IMR-90 (cell line): Measurements from ENCODE around the gene ACHE. TPM values are rescaled to one million over a fixed set of nuclear protein-coding genes. Genes with fewer than 3 reads are reported as not detected.
A peak's percentile ranks its signal among the peaks of the same experiment; 100 is the strongest.

ENCODE experiments used
- ATAC-seq: fragments of 200-7000 bp; cut with Tn5 transposase; 2 replicates; pipeline ENCODE4 v1.9.1; 2020; ENCODE audit warnings: low read depth, mild to moderate bottlenecking, moderate library complexity
- BruUV-seq: library from RNA; stranded (reverse); fragments of 400-500 nt; replicated peaks from 2 replicates; lab custom pipeline; 2021; lab: Mats Ljungman, UMichigan
- CTCF ChIA-PET: fragments of 300-600 bp; formaldehyde crosslinking; extraction: SDS; loops from one replicate; lab custom pipeline; 2021; ENCODE audit warnings: antibody characterized with exemption; lab: Yijun Ruan, JAX
- POLR2A ChIA-PET: fragments of 300-600 bp; sonication (Branson Sonifier 250); formaldehyde crosslinking; loops from one replicate; lab custom pipeline; 2022; ENCODE audit warnings: antibody characterized with exemption; ENCODE audit not compliant: unreplicated experiment; lab: Charles Lee
- DNase-seq: peaks from one replicate; pipeline ENCODE4 v3.0.0; 2013
- H2AFZ ChIP-seq: replicated peaks from 2 replicates; pipeline ENCODE3; 2013; ENCODE audit warnings: low read length, mild to moderate bottlenecking; ENCODE audit not compliant: poor library complexity
- H2AK5ac ChIP-seq: 2 replicates; pipeline ENCODE4 v1.6.1; 2013; ENCODE audit warnings: low read depth, low read length, inconsistent platforms
- H2AK9ac ChIP-seq: replicated peaks from 2 replicates; pipeline ENCODE3; 2013; ENCODE audit warnings: mild to moderate bottlenecking, low read depth, low read length, moderate library complexity; ENCODE audit not compliant: poor library complexity
- H2BK120ac ChIP-seq: 2 replicates; pipeline ENCODE4 v1.6.1; 2013; ENCODE audit warnings: low read depth, low read length, inconsistent platforms
- H2BK15ac ChIP-seq: 3 replicates; pipeline ENCODE4 v1.6.1; 2013; ENCODE audit warnings: low read depth, low read length, inconsistent platforms
- H2BK20ac ChIP-seq: 2 replicates; pipeline ENCODE4 v1.6.1; 2013; ENCODE audit warnings: low read depth, mild to moderate bottlenecking, inconsistent platforms, low read length, moderate library complexity
- H2BK5ac ChIP-seq: 2 replicates; pipeline ENCODE4 v1.6.1; 2013; ENCODE audit warnings: mild to moderate bottlenecking, low read depth, low read length, inconsistent platforms; ENCODE audit not compliant: poor library complexity, severe bottlenecking
- H3K14ac ChIP-seq: replicated peaks from 2 replicates; pipeline ENCODE4 v1.6.1; 2013; ENCODE audit warnings: low read depth, low read length, inconsistent platforms
- H3K18ac ChIP-seq: 2 replicates; pipeline ENCODE4 v1.6.1; 2013; ENCODE audit warnings: low read depth, low read length, control low read depth
- H3K23ac ChIP-seq: 2 replicates; pipeline ENCODE4 v1.6.1; 2013; ENCODE audit warnings: low read depth, low read length, inconsistent platforms
- H3K27ac ChIP-seq: 2 replicates; pipeline ENCODE4 v1.5.1; 2013; ENCODE audit warnings: mild to moderate bottlenecking, control low read depth, low read length; ENCODE audit not compliant: insufficient read depth
- H3K27me3 ChIP-seq: 2 replicates; pipeline ENCODE4 v1.6.1; 2013; ENCODE audit warnings: low read length; ENCODE audit not compliant: control insufficient read depth, insufficient read depth
- H3K36me3 ChIP-seq: 2 replicates; pipeline ENCODE4 v1.6.1; 2013; ENCODE audit warnings: low read length, mixed read lengths; ENCODE audit not compliant: control insufficient read depth, insufficient read depth
- H3K4ac ChIP-seq: 2 replicates; pipeline ENCODE4 v1.6.1; 2013; ENCODE audit warnings: low read depth, low read length, inconsistent platforms
- H3K4me1 ChIP-seq: 2 replicates; pipeline ENCODE4 v1.6.1; 2013; ENCODE audit warnings: low read length, mixed read lengths; ENCODE audit not compliant: control insufficient read depth, insufficient read depth
- H3K4me2 ChIP-seq: 2 replicates; pipeline ENCODE4 v1.6.1; 2013; ENCODE audit warnings: low read depth, mild to moderate bottlenecking, control low read depth, low read length, moderate library complexity
- H3K4me3 ChIP-seq: 2 replicates; pipeline ENCODE4 v1.5.1; 2013; ENCODE audit warnings: low read depth, mild to moderate bottlenecking, control low read depth, low read length, moderate library complexity; ENCODE audit not compliant: insufficient read depth
- H3K56ac ChIP-seq: 2 replicates; pipeline ENCODE4 v1.6.1; 2013; ENCODE audit warnings: low read length, inconsistent platforms; ENCODE audit not compliant: insufficient read depth; ENCODE audit errors: extremely low read depth
- H3K79me1 ChIP-seq, 2 experiments: 2 replicates each; pipeline ENCODE4 v1.6.1; 2013; ENCODE audit warnings: low read length in 2 of 2, inconsistent platforms in 1 of 2, low read depth in 1 of 2
- H3K9ac ChIP-seq: 2 replicates; pipeline ENCODE4 v1.6.1; 2013; ENCODE audit warnings: low read depth, low read length, control low read depth
- H3K9me1 ChIP-seq: 2 replicates; pipeline ENCODE4 v1.6.1; 2013; ENCODE audit warnings: low read length, inconsistent platforms; ENCODE audit not compliant: insufficient read depth
- H3K9me3 ChIP-seq: 2 replicates; pipeline ENCODE4 v1.6.1; 2013; ENCODE audit warnings: low read length; ENCODE audit not compliant: control insufficient read depth, insufficient read depth
- H4K20me1 ChIP-seq: 2 replicates; pipeline ENCODE4 v1.6.1; 2013; ENCODE audit warnings: low read length, inconsistent platforms; ENCODE audit not compliant: insufficient read depth
- H4K5ac ChIP-seq: 2 replicates; pipeline ENCODE4 v1.6.1; 2013; ENCODE audit warnings: mild to moderate bottlenecking, low read depth, low read length, control low read depth
- H4K8ac ChIP-seq, 2 experiments: 2 replicates each; pipeline ENCODE4 v1.6.1; 2013; ENCODE audit warnings: low read depth in 2 of 2, low read length in 2 of 2, control low read depth in 1 of 2, inconsistent platforms in 1 of 2
- H4K91ac ChIP-seq: 2 replicates; pipeline ENCODE4 v1.6.1; 2013; ENCODE audit warnings: low read depth, low read length, inconsistent platforms; ENCODE audit not compliant: insufficient read depth
- CEBPB ChIP-seq: IDR thresholded peaks from 2 replicates; pipeline ENCODE4 v1.6.1; 2012; ENCODE audit warnings: low read depth, low read length, improper control_type of control experiment
- CTCF ChIP-seq: conservative IDR thresholded peaks from 2 replicates; pipeline ENCODE4 v1.5.1; 2012; ENCODE audit warnings: mild to moderate bottlenecking, low read depth, low read length, improper control_type of control experiment
- FOS ChIP-seq: fragments of 150-350 bp; IDR thresholded peaks from 2 replicates; pipeline ENCODE4 v1.6.1; 2016; ENCODE audit warnings: low read depth, low read length
- MAFK ChIP-seq: IDR thresholded peaks from 2 replicates; pipeline ENCODE4 v1.6.1; 2012; ENCODE audit warnings: low read depth, low read length, improper control_type of control experiment
- MXI1 ChIP-seq: IDR thresholded peaks from 2 replicates; pipeline ENCODE4 v1.6.1; 2012; ENCODE audit warnings: low read depth, mild to moderate bottlenecking, low read length, moderate library complexity, borderline replicate concordance
- POLR2A ChIP-seq: IDR thresholded peaks from 2 replicates; pipeline ENCODE4 v1.6.1; 2012; ENCODE audit warnings: mild to moderate bottlenecking, low read depth, low read length
- RCOR1 ChIP-seq: IDR thresholded peaks from 2 replicates; pipeline ENCODE4 v1.6.1; 2012; ENCODE audit warnings: mild to moderate bottlenecking, low read length, improper control_type of control experiment; ENCODE audit not compliant: insufficient replicate concordance
- SMC3 ChIP-seq: fragments of 150-350 bp; IDR thresholded peaks from 2 replicates; pipeline ENCODE4 v1.6.1; 2016; ENCODE audit warnings: low read depth, mild to moderate bottlenecking, antibody characterized with exemption, low read length, moderate library complexity
- WGBS, 2 experiments: methylation state at CpG; one replicate each; pipeline versions ENCODE4 v1.1.5 to v1.1.7; 2013; ENCODE audit warnings: missing lambda C conversion rate in 2 of 2; ENCODE audit not compliant: insufficient read length in 1 of 2; ENCODE audit errors: extremely low coverage in 2 of 2; 5-methylcytosine and 5-hydroxymethylcytosine counted together
- dilution Hi-C: fragments of 300-500 bp; cut with HindIII; formaldehyde crosslinking; loops from one replicate; pipeline ENCODE4 v1.14.3; 2018; ENCODE audit warnings: low sequenced_read_pairs; ENCODE audit not compliant: unreplicated experiment
- in situ Hi-C: fragments of 300-500 bp; cut with MboI; formaldehyde crosslinking; loops from 3 replicates; pipeline ENCODE4 v1.14.3; 2019; ENCODE audit warnings: low sequenced_read_pairs, inconsistent platforms, mixed read lengths
- intact Hi-C: fragments of 100-400 bp; cut with micrococcal nuclease; formaldehyde crosslinking; loops from 2 replicates; pipeline ENCODE4 v1.10.0; 2022
- polyA plus RNA-seq, 3 experiments: library from polyadenylated mRNA; depleted of rRNA; stranded (reverse); fragments of >200 nt; gene quantifications; 2 replicates each; pipeline ENCODE4 v1.2.3, GENCODE V29; 2012; ENCODE audit warnings: low replicate concordance in 1 of 3
- total RNA-seq: library from RNA; depleted of rRNA; stranded (reverse); fragments of >200 nt; gene quantifications from 2 replicates; pipeline ENCODE4 v1.2.3, GENCODE V29; 2012

Gene ACHE
- total and polyA plus RNA-seq, 2 of the 4 experiments (the other 2 are of a cell fraction) = 0.41 TPM; not detected in 1

DNA sequence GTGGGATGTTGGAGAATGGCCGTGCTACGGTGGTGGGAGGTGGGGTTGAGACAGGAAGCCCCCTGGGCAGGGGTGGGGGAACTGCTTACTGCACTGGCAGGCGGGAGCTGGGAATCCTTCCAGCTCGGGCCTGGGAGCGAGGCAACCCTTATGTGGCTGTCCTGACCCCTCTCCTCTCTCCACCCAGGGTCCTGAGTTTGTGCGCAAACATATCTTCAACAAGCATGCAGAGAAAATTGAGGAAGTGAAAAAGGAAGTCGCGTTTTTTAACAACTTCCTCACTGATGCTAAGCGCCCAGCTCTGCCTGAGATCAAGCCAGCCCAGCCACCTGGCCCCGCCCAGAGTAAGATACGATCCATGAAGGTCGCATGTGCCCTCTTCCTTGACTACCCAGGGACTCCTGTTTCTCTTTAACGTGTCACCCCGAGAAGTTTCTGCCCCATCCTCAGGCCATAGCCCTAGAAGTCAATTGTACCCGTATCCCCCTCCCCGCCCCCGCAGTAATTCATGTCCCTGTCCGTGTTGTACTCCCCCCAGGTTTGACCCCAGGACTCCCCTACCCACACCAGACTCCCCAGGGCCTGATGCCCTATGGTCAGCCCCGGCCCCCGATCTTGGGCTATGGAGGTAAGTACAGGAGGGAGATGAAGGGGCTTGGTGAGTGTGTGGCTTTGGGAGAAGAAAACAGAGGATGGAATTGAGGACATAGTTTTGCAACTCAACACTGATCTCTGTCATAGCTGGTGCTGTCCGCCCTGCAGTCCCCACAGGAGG, 8.0 kb downstream of the ACHE start:
- Histone ChIP-seq H2AK5ac (no peak overlapping the region), H3K4me3 (no peak overlapping the region), H3K27me3 (no peaks in the 10 kb centered on the region), H2AK9ac (no peak overlapping the region), H3K36me3 (peaks cover 58% of the 10 kb centered on the region), H4K8ac (no peak overlapping the region), H3K23ac (no peak overlapping the region), H2BK120ac (no peak overlapping the region), H3K9me1 (peaks cover 3% of the 10 kb centered on the region; the same call in 1 of the 2 replicates), H3K9me3 (no peaks in the 10 kb centered on the region), H4K20me1 (peaks cover 15% of the 10 kb centered on the region; the same call in 1 of the 2 replicates), H2AFZ (no peak overlapping the region), H3K56ac (no peak overlapping the region), H3K9ac (no peak overlapping the region), H3K4ac (no peak overlapping the region), H3K79me1 (peaks cover 25 to 54% of the 10 kb centered on the region in 2 experiments), H4K5ac (no peak overlapping the region), H2BK5ac (no peak overlapping the region), H2BK15ac (no peak overlapping the region), H3K18ac (no peak overlapping the region), H2BK20ac (no peak overlapping the region), H3K4me1 (peaks cover 16% of the 10 kb centered on the region), H3K4me2 (no peak overlapping the region), H3K27ac (no peak overlapping the region), H4K91ac (no peak overlapping the region), H3K14ac (no peak overlapping the region)
- 84% methylated on average over 6 of the region's 21 CpGs; no CpG with 5 or more reads in 1 of the 2 experiments for WGBS, 2 experiments
- dilution Hi-C loops (no loop called here), in situ Hi-C loops (no loop called here), intact Hi-C loops (no loop called here)
- ATAC-seq (no peak), DNase-seq (no peak)
- TF ChIP-seq MAFK = no peak
- TF ChIP-seq CEBPB = no peak
- TF ChIP-seq MXI1 = no peak
- no peak for TF ChIP-seq RCOR1
- TF ChIP-seq FOS = no peak
- no peak for TF ChIP-seq POLR2A
- no peak for TF ChIP-seq CTCF
- TF ChIP-seq SMC3 = no peak
- TSS peak; percentile 83 for BruUV-seq
- CTCF ChIA-PET = no interaction called here
- POLR2A ChIA-PET = interaction anchor here (0.9 to 1.4 kb wide), 3 partner anchors 11 to 13 kb away, joined by 3 to 4 read pairs (median 4); partner anchors contain the start of gene SRRT
